Left ventricle myocardium inferior (tissue), 1 donor: ENCODE results near the gene CTSD. TPM values are rescaled to one million over a fixed set of nuclear protein-coding genes. Genes with fewer than 3 reads are reported as not detected.

Experiments used
- DNase-seq: peaks from one replicate; pipeline ENCODE4 v3.0.0-alpha.2; 2020
- H3K27ac ChIP-seq: fragments of 200-600 bp; replicated peaks from 2 replicates; pipeline ENCODE4 v1.8.0; 2021
- H3K27me3 ChIP-seq: fragments of 200-600 bp; 2 replicates; pipeline ENCODE4 v1.8.0; 2021; ENCODE audit warnings: low read depth
- H3K36me3 ChIP-seq: fragments of 200-600 bp; 2 replicates; pipeline ENCODE4 v1.8.0; 2021
- H3K4me1 ChIP-seq: fragments of 200-600 bp; 2 replicates; pipeline ENCODE4 v1.8.0; 2021
- H3K4me3 ChIP-seq: fragments of 200-600 bp; 2 replicates; pipeline ENCODE4 v1.8.0; 2021; ENCODE audit warnings: mild to moderate bottlenecking, moderate library complexity
- H3K9me3 ChIP-seq: fragments of 200-600 bp; replicated peaks from 2 replicates; pipeline ENCODE4 v1.8.0; 2021
- CTCF ChIP-seq: fragments of 200-600 bp; IDR thresholded peaks from 2 replicates; pipeline ENCODE4 v1.8.0; 2021; ENCODE audit warnings: antibody characterized with exemption, mild to moderate bottlenecking, borderline replicate concordance
- intact Hi-C: fragments of 100-400 bp; cut with micrococcal nuclease; formaldehyde crosslinking; loops from one replicate; pipeline ENCODE4 v1.11.0; 2022
- total RNA-seq: library from RNA; stranded (reverse); fragmentation: NEBNext Ultra II Directional; extraction: Animal tissue kit (Norgen Biotek cat#: 25700); gene quantifications from one replicate; pipeline ENCODE4 v1.2.1, GENCODE V29; 2021
- donor health status: DM: no; HTN: yes; CAD: no; lungs with severe emphysema.

CTSD gene
- total RNA-seq, 1 donor from 2014 or later: 831 TPM

DNA sequence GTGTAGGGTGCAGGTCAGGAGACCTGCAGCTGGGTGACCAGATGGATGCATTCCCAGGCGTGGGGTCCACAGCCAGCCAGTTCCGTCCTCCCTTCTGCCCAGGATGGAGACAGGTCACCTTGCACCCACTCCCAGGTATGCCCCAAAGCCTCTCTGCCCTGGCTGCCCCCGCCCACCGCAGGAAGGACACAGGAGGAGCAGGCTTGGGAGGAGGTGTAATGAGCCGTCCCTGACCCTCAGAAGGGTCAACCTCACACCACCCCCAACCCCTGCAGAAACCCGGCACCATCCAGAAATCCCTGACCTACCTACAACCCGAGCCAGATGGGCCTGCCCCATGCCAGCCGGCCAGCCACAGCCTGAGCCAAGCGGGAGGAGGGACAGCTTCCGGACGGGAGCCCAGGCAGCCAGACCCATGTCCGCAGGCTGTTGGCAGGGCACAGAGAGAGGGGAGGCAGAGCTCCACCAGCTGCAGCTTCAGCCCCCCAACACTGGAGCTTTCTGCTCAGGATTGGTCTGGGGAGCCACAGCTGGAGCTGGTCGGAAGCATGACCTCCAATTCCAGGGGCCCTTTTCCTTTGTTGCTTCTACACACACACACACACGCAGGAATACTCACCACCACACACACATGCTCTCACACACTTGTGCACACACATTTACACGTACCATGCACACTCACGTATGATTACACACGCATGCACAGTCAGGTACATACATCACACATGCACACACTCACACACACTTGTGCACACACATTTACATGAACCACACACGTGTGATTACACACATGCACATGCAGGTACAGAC lies 18.6 kb downstream of the CTSD start:
- no peaks in the 10 kb centered on the region for H3K9me3 ChIP-seq
- H3K36me3 ChIP-seq: no peaks in the 10 kb centered on the region
- peaks cover 21% of the 10 kb centered on the region for H3K27me3 ChIP-seq
- peak overlapping the region; percentile 23 for H3K27ac ChIP-seq
- H3K4me3 ChIP-seq: no peak overlapping the region
- DNase-seq: no peak
- TF ChIP-seq CTCF: no peak
- H3K4me1 ChIP-seq: peaks cover 41% of the 10 kb centered on the region
- intact Hi-C loops: no loop called here

- TF ChIP-seq CTCF: no peak
Observed at GRCh38 chr11:1744137-1744886, 19.4 kb downstream of the CTSD start.

GRCh38 chr11:1743585-1744136 lies 20.1 kb downstream of the CTSD start:
- Histone ChIP-seq H3K36me3 (no peaks in the 10 kb centered on the region), H3K4me1 (peaks cover 27% of the 10 kb centered on the region), H3K9me3 (no peaks in the 10 kb centered on the region), H3K27ac (no peak overlapping the region), H3K27me3 (peaks cover 20% of the 10 kb centered on the region), H3K4me3 (no peak overlapping the region)
- TF ChIP-seq CTCF: no peak
- intact Hi-C loops: no loop called here
- no peak for DNase-seq

More at GRCh38 chr11:1744137-1744886, 19.4 kb downstream of the CTSD start:
- DNase-seq: peak; percentile 42
- no peak overlapping the region for H3K4me3 ChIP-seq
- intact Hi-C loops: no loop called here
- peaks cover 21% of the 10 kb centered on the region for H3K27me3 ChIP-seq
- H3K4me1 ChIP-seq: peaks cover 33% of the 10 kb centered on the region
- no peaks in the 10 kb centered on the region for H3K9me3 ChIP-seq
- H3K36me3 ChIP-seq: no peaks in the 10 kb centered on the region
- peak overlapping the region; percentile 23 for H3K27ac ChIP-seq

DNA sequence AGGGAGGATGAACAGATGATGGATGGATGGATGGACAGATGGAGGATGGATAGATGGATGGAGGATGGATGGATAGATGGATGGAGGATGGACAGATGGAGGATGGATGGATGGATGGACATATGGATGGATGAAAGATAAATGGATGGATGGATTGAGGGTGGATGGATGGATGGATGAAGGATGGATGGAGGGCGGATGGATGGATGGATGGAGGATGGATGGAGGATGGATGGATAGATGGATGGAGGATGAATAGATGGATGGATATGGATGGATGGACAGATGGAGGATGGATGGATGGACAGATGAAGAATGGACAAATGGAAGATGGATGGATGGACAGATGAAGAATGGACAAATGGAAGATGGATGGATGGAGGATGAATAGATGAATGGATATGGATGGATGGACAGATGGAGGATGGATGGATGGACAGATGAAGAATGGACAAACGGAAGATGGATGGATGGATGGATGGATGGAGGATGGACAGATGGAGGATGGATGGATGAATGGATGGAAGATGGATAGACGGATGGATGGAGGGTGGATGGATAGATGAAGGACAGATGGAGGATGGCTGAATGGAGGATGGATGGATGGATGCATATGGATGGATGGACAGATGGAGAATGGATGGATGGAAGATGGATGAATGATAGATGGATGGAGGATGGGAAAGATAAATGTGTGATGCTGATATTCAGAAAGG lies 20.7 kb downstream of the CTSD start:
- Histone ChIP-seq H3K4me3 (no peak overlapping the region), H3K4me1 (peaks cover 20% of the 10 kb centered on the region), H3K9me3 (no peaks in the 10 kb centered on the region), H3K36me3 (no peaks in the 10 kb centered on the region), H3K27ac (no peak overlapping the region), H3K27me3 (peaks cover 20% of the 10 kb centered on the region)
- DNase-seq: no peak
- intact Hi-C loops: no loop called here
- no peak for TF ChIP-seq CTCF

- Histone ChIP-seq H3K27me3 (peaks cover 24% of the 10 kb centered on the region), H3K27ac (no peak overlapping the region), H3K9me3 (peaks cover 3% of the 10 kb centered on the region), H3K4me3 (no peak overlapping the region), H3K36me3 (no peaks in the 10 kb centered on the region), H3K4me1 (peaks cover 16% of the 10 kb centered on the region)
- DNase-seq: no peak
- intact Hi-C loops: no loop called here
- TF ChIP-seq CTCF: no peak
Observed at GRCh38 chr11:1742371-1742770, 21.4 kb downstream of the CTSD start.
